HepG2 (cell line): ENCODE measurements around the gene NARF. TPM values are rescaled to one million over a fixed set of nuclear protein-coding genes. Genes with fewer than 3 reads are reported as not detected.

Experiments
- ATAC-seq: fragments of 200-7000 bp; cut with Tn5 transposase; 3 replicates; pipeline ENCODE4 v1.9.1; 2020; ENCODE audit warnings: mild to moderate bottlenecking, moderate library complexity
- BruUV-seq: library from RNA; stranded (reverse); fragments of 400-500 nt; replicated peaks from 2 replicates; lab custom pipeline; 2021; lab: Mats Ljungman, UMichigan
- CTCF ChIA-PET: fragments of 300-600 bp; formaldehyde crosslinking; extraction: SDS; loops from one replicate; lab custom pipeline; 2021; ENCODE audit warnings: low total read pairs, inconsistent platforms, low intra/inter-chr PET ratio; lab: Yijun Ruan, JAX
- POLR2A ChIA-PET: fragments of 350-600 bp; sonication (Branson Sonifier 250); formaldehyde crosslinking; loops from one replicate; lab custom pipeline; 2020; ENCODE audit warnings: antibody characterized with exemption, inconsistent platforms; lab: Yijun Ruan, JAX
- DNase-seq: peaks from one replicate; pipeline ENCODE4 v3.0.0-alpha.2; 2015; ENCODE audit warnings: low spot score
- FAIRE-seq: peaks from 3 replicates; lab custom pipeline; 2011; peaks lifted over from hg19 to GRCh38; lab: Jason Lieb, UNC
- H2AFZ ChIP-seq: one replicate; pipeline ENCODE4 v1.6.1; 2011; ENCODE audit warnings: low read length, inconsistent platforms
- H3K27ac ChIP-seq: fragments of 300-600 bp; 3 replicates; pipeline ENCODE4 v1.8.0; 2011; ENCODE audit warnings: mixed run types, mild to moderate bottlenecking, mixed read lengths, low read length, inconsistent platforms; ENCODE audit not compliant: insufficient read depth; ENCODE audit errors: extremely low read length
- H3K27me3 ChIP-seq, 2 experiments: fragments of 200-600 bp in 1 of 2; 2 replicates in 1 of 2; 3 replicates in 1 of 2; pipeline versions ENCODE4 v1.6.0 to v1.8.0; 2011; ENCODE audit warnings: low read length in 2 of 2, mild to moderate bottlenecking in 2 of 2, moderate library complexity in 2 of 2, inconsistent platforms in 1 of 2; ENCODE audit not compliant: insufficient read depth in 2 of 2, control insufficient read depth in 1 of 2
- H3K36me3 ChIP-seq, 2 experiments: fragments of 200-600 bp in 1 of 2; replicated peaks in 1 of 2; 2 replicates in 1 of 2; 3 replicates in 1 of 2; pipeline versions ENCODE4 v1.5.1 to v1.8.0; 2011; ENCODE audit warnings: low read length in 2 of 2, inconsistent platforms in 1 of 2; ENCODE audit not compliant: insufficient read depth in 2 of 2, control insufficient read depth in 1 of 2
- H3K4me1 ChIP-seq: 2 replicates; pipeline ENCODE4 v1.5.1; 2012; ENCODE audit warnings: low read length, inconsistent platforms; ENCODE audit not compliant: insufficient read depth
- H3K4me2 ChIP-seq: 2 replicates; pipeline ENCODE4 v1.6.0; 2011; ENCODE audit warnings: low read depth, low read length, inconsistent platforms
- H3K4me3 ChIP-seq, 3 experiments: fragments of 200-600 bp in 1 of 3; sonication (generic), shearing (Covaris generic) in 1 of 3; replicated peaks in 1 of 3; 2 replicates each; pipeline ENCODE4 v1.5.1; 2011 to 2016; ENCODE audit warnings: low read length in 3 of 3, inconsistent platforms in 2 of 3, low read depth in 2 of 3, mild to moderate bottlenecking in 2 of 3, control low read depth in 1 of 3, mixed read lengths in 1 of 3; ENCODE audit not compliant: insufficient read depth in 1 of 3
- H3K79me2 ChIP-seq: one replicate; pipeline ENCODE4 v1.6.1; 2011; ENCODE audit warnings: low read length, inconsistent platforms; ENCODE audit not compliant: insufficient read depth
- H3K9ac ChIP-seq: 2 replicates; pipeline ENCODE4 v1.6.0; 2011; ENCODE audit warnings: mild to moderate bottlenecking, low read depth, low read length, inconsistent platforms; ENCODE audit not compliant: insufficient read depth
- H3K9me3 ChIP-seq: 2 replicates; pipeline ENCODE4 v1.5.1; 2012; ENCODE audit warnings: mild to moderate bottlenecking, low read length
- H4K20me1 ChIP-seq: 2 replicates; pipeline ENCODE4 v1.6.0; 2011; ENCODE audit warnings: inconsistent platforms, mild to moderate bottlenecking, low read length, moderate library complexity; ENCODE audit not compliant: insufficient read depth
- ATF7 ChIP-seq, 2 experiments: fragments of 450-650 bp in 1 of 2; sonication (generic) in 1 of 2; formaldehyde crosslinking in 1 of 2; IDR thresholded peaks; 2 replicates each; pipeline versions ENCODE4 v1.4.0 to v1.6.1; 2016 to 2020; ENCODE audit warnings: antibody characterized with exemption in 1 of 2, mild to moderate bottlenecking in 1 of 2, missing genetic modification reagents in 1 of 2
- FOSL1 ChIP-seq: sonication (generic); formaldehyde crosslinking; IDR thresholded peaks from 2 replicates; pipeline ENCODE4 v1.9.0; 2021; ENCODE audit warnings: missing genetic modification reagents, borderline replicate concordance
- IKZF5 ChIP-seq: IDR thresholded peaks from 2 replicates; pipeline ENCODE4 v1.6.1; 2018; ENCODE audit warnings: missing genetic modification reagents, mild to moderate bottlenecking, missing compliant biosample characterization
- MIXL1 ChIP-seq: IDR thresholded peaks from 2 replicates; pipeline ENCODE4 v1.6.1; 2016
- NFIC ChIP-seq: IDR thresholded peaks from 2 replicates; pipeline ENCODE4 v1.6.1; 2012; ENCODE audit warnings: mild to moderate bottlenecking, low read length, inconsistent platforms
- NFKB2 ChIP-seq: sonication (generic); formaldehyde crosslinking; IDR thresholded peaks from 2 replicates; pipeline ENCODE4 v1.4.0; 2020; ENCODE audit warnings: missing genetic modification reagents, borderline replicate concordance
- RFX5 ChIP-seq: IDR thresholded peaks from 2 replicates; pipeline ENCODE4 v1.6.1; 2011; ENCODE audit warnings: low read depth, low read length, improper control_type of control experiment
- YEATS4 ChIP-seq: sonication (generic); formaldehyde crosslinking; IDR thresholded peaks from 2 replicates; pipeline ENCODE4 v1.4.0; 2020; ENCODE audit warnings: missing genetic modification reagents, borderline replicate concordance
- ZNF660 ChIP-seq: sonication (generic); formaldehyde crosslinking; IDR thresholded peaks from 2 replicates; pipeline ENCODE4 v1.5.1; 2020; ENCODE audit warnings: mild to moderate bottlenecking, low read depth, missing genetic modification reagents, borderline replicate concordance
- WGBS: methylation state at CpG from one replicate; pipeline ENCODE4 v1.1.6; 2017; ENCODE audit warnings: low lambda C conversion rate; 5-methylcytosine and 5-hydroxymethylcytosine counted together
- in situ Hi-C: cut with HindIII; loops from 2 replicates; pipeline ENCODE4 v1.10.0; 2017; ENCODE audit warnings: low pct_unique_long_range_greater_than_20kb; ENCODE audit not compliant: extremely low pct_ligation_motif_present
- intact Hi-C: fragments of 100-400 bp; cut with micrococcal nuclease; formaldehyde crosslinking; loops from one replicate; pipeline ENCODE4 v1.10.0; 2022; ENCODE audit not compliant: unreplicated experiment
- polyA plus RNA-seq, 8 experiments: library from polyadenylated mRNA; depleted of rRNA in 3 of 8; stranded (reverse) in 7 of 8; unstranded in 1 of 8; fragments of >200 nt; fragmentation: Illumina TruSeq in 4 of 8; extraction: Trizol in 4 of 8; gene quantifications; 2 replicates each; pipeline versions ENCODE4 v1.2.1 to v1.2.3, GENCODE V29; 2011 to 2016; ENCODE audit warnings: low read depth in 4 of 8, missing spikeins in 1 of 8, mixed read lengths in 1 of 8; ENCODE audit not compliant: insufficient read depth in 1 of 8
- total RNA-seq, 5 experiments: library from RNA; depleted of rRNA; stranded (reverse); fragments of >200 nt; fragmentation: Illumina TruSeq; extraction: Trizol; gene quantifications; 2 replicates each; pipeline ENCODE4 v1.2.3, GENCODE V29; 2016; ENCODE audit warnings: low read depth in 1 of 5
- TF ChIP-seq, protein P1 (sequence below): IDR thresholded peaks from 2 replicates; pipeline ENCODE4 v1.6.1; 2016; ENCODE audit warnings: missing compliant biosample characterization, missing genetic modification reagents, borderline replicate concordance
- TF ChIP-seq, protein P2 (sequence below): sonication (generic); formaldehyde crosslinking; IDR thresholded peaks from 2 replicates; pipeline ENCODE4 v1.8.1; 2022; ENCODE audit warnings: mild to moderate bottlenecking, missing genetic modification reagents
- TF ChIP-seq, protein P3 (sequence below): sonication (generic); formaldehyde crosslinking; IDR thresholded peaks from 2 replicates; pipeline ENCODE4 v1.4.0; 2020; ENCODE audit warnings: mild to moderate bottlenecking, missing genetic modification reagents

NARF gene
- total and polyA plus RNA-seq, 2 of the 13 experiments (the other 11 are each of a cell fraction or from before 2014, with no cell fraction given): 61.1 to 144 TPM

- ATAC-seq: no peak
- intact Hi-C loops: no loop called here
- Histone ChIP-seq H4K20me1 (no peaks in the 10 kb centered on the region), H3K4me3 (no peak overlapping the region), H3K36me3 (peaks cover 50 to 90% of the 10 kb centered on the region in 2 experiments), H3K27me3 (no peaks in the 10 kb centered on the region), H3K4me2 (no peak overlapping the region), H3K9me3 (no peaks in the 10 kb centered on the region), H3K27ac (no peak overlapping the region), H3K9ac (no peak overlapping the region), H3K4me1 (no peaks in the 10 kb centered on the region), H2AFZ (no peak overlapping the region), H3K79me2 (no peaks in the 10 kb centered on the region)
- CTCF ChIA-PET: no interaction called here
- no peak for DNase-seq
- TF ChIP-seq YEATS4: no peak
- peak; percentile 33; the same call in 1 of the 2 replicates for TF ChIP-seq ATF7 (IDR thresholded peaks at IDR 0.05)
- no peak for TF ChIP-seq ATF7 (CRISPR knock-in tag; IDR thresholded peaks at IDR 0.05)
- in situ Hi-C loops: no loop called here
- POLR2A ChIA-PET: no interaction called here
- WGBS: 96% methylated on average over 6 of the region's 6 CpGs
- FAIRE-seq: no peak
- no TSS peak for BruUV-seq
These were observed 24.7 kb downstream of the NARF start for GRCh38 chr17:82483204-82483660.

GRCh38 chr17:82483836-82484235 is 25.3 kb downstream of the NARF start:
- no peak for TF ChIP-seq NFKB2 (CRISPR knock-in tag)
- TF ChIP-seq, protein P1, sequence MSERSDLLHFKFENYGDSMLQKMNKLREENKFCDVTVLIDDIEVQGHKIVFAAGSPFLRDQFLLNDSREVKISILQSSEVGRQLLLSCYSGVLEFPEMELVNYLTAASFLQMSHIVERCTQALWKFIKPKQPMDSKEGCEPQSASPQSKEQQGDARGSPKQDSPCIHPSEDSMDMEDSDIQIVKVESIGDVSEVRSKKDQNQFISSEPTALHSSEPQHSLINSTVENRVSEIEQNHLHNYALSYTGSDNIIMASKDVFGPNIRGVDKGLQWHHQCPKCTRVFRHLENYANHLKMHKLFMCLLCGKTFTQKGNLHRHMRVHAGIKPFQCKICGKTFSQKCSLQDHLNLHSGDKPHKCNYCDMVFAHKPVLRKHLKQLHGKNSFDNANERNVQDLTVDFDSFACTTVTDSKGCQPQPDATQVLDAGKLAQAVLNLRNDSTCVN (CRISPR knock-in tag): no peak
- no peak for TF ChIP-seq RFX5
- TF ChIP-seq IKZF5 (CRISPR knock-in tag): no peak
- TF ChIP-seq, protein P2, sequence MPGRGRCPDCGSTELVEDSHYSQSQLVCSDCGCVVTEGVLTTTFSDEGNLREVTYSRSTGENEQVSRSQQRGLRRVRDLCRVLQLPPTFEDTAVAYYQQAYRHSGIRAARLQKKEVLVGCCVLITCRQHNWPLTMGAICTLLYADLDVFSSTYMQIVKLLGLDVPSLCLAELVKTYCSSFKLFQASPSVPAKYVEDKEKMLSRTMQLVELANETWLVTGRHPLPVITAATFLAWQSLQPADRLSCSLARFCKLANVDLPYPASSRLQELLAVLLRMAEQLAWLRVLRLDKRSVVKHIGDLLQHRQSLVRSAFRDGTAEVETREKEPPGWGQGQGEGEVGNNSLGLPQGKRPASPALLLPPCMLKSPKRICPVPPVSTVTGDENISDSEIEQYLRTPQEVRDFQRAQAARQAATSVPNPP: no peak
- TF ChIP-seq FOSL1 (CRISPR knock-in tag): no peak
- TF ChIP-seq, protein P3, sequence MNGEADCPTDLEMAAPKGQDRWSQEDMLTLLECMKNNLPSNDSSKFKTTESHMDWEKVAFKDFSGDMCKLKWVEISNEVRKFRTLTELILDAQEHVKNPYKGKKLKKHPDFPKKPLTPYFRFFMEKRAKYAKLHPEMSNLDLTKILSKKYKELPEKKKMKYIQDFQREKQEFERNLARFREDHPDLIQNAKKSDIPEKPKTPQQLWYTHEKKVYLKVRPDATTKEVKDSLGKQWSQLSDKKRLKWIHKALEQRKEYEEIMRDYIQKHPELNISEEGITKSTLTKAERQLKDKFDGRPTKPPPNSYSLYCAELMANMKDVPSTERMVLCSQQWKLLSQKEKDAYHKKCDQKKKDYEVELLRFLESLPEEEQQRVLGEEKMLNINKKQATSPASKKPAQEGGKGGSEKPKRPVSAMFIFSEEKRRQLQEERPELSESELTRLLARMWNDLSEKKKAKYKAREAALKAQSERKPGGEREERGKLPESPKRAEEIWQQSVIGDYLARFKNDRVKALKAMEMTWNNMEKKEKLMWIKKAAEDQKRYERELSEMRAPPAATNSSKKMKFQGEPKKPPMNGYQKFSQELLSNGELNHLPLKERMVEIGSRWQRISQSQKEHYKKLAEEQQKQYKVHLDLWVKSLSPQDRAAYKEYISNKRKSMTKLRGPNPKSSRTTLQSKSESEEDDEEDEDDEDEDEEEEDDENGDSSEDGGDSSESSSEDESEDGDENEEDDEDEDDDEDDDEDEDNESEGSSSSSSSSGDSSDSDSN: no peak
- no peak for TF ChIP-seq MIXL1 (CRISPR knock-in tag)
- TF ChIP-seq NFIC: no peak
- no peak for TF ChIP-seq ZNF660 (CRISPR knock-in tag)
- no peaks in the 10 kb centered on the region for H3K27me3 ChIP-seq
- H3K36me3 ChIP-seq: peaks cover 44 to 84% of the 10 kb centered on the region in 2 experiments
- no peak overlapping the region for H3K27ac ChIP-seq
- H3K4me3 ChIP-seq: no peak overlapping the region
- no peaks in the 10 kb centered on the region for H3K4me1 ChIP-seq
- H2AFZ ChIP-seq: no peak overlapping the region
- H3K4me2 ChIP-seq: no peak overlapping the region
- H3K9ac ChIP-seq: no peak overlapping the region
- in situ Hi-C loops (no loop called here), intact Hi-C loops (no loop called here)
- FAIRE-seq: no peak
- ChIA-PET CTCF (no interaction called here), POLR2A (no interaction called here)
- DNase-seq: no peak
- no peaks in the 10 kb centered on the region for H3K9me3 ChIP-seq
- no peaks in the 10 kb centered on the region for H3K79me2 ChIP-seq
- 93% methylated on average over 5 of the region's 9 CpGs for WGBS
- no TSS peak for BruUV-seq
- no peaks in the 10 kb centered on the region for H4K20me1 ChIP-seq
- ATAC-seq: no peak
